GM18508 (cell line): ENCODE measurements around the gene SLC66A1.
"Not testable (repeated sequence)": the region's sequence is repeated elsewhere in the genome, so short reads cannot be mapped to it uniquely, and the experiment has no call there.

Source experiments
- ATAC-seq: cut with Tn5 transposase; IDR thresholded peaks from one replicate; pipeline ENCODE4 v1.9.1; 2021; ENCODE audit warnings: moderate number of reproducible peaks; ENCODE audit not compliant: insufficient read depth, unreplicated experiment

SLC66A1 gene, protein sequence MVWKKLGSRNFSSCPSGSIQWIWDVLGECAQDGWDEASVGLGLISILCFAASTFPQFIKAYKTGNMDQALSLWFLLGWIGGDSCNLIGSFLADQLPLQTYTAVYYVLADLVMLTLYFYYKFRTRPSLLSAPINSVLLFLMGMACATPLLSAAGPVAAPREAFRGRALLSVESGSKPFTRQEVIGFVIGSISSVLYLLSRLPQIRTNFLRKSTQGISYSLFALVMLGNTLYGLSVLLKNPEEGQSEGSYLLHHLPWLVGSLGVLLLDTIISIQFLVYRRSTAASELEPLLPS

GRCh38 chr1:19311931-19312781 lies at the start of gene SLC66A1, which contains the start of gene AKR7A2:
Gene SLC66A1 (plus strand): TSS chr1:19312326. CDS start chr1:19317678, 5,352 bp downstream.
Gene AKR7A2 (minus strand): TSS chr1:19312144. CDS start chr1:19312124, 20 bp downstream.
- no peak for ATAC-seq

- ATAC-seq = no peak
Observed at GRCh38 chr1:19262744-19263143, 49.4 kb upstream of the SLC66A1 start.

DNA sequence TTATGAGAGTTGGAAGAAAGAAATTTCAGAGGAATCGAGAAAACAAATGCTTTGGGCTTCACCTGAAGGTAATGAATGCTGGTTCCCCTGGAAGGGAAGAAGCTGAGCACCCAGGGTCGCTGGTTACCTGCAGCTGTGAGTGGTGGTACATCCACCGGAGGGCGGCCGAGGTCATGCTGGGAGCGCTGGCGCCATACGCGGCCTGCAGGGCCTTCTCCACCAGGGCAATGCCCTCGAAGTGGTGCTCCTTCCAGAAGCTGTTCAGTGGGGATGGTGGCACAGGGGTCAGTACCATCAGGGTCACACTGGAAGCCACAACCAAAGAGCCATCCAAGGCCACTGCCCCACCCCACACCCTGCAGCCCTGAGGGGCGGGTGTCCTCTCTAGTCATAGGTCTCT lies 43.7 kb upstream of the SLC66A1 start:
- ATAC-seq = no peak

- ATAC-seq = not testable (repeated sequence)
Observed at GRCh38 chr1:19269427-19270342, 42.4 kb upstream of the SLC66A1 start.

- not testable (repeated sequence) for ATAC-seq
Observed at GRCh38 chr1:19270343-19270730, 41.8 kb upstream of the SLC66A1 start.

DNA sequence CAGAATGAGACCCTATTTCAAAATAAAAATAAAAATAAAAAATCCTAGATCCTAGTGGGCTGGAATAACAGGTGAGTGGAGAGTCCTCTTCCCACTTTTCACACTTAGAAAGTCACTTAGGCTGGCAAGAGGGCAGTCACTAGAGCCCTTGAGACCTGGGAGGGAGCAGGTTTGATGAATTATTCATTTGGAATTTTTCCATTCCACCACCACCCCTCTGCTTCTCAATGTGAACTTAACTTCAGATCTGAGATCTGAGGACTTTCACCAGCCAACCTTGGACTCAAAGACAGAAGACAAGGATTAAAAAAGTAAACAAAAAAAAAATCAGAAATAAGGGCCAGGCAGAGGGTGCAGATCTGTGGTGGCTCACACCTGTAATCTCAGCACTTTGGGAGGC lies 40.1 kb upstream of the SLC66A1 start:
- ATAC-seq = no peak

DNA sequence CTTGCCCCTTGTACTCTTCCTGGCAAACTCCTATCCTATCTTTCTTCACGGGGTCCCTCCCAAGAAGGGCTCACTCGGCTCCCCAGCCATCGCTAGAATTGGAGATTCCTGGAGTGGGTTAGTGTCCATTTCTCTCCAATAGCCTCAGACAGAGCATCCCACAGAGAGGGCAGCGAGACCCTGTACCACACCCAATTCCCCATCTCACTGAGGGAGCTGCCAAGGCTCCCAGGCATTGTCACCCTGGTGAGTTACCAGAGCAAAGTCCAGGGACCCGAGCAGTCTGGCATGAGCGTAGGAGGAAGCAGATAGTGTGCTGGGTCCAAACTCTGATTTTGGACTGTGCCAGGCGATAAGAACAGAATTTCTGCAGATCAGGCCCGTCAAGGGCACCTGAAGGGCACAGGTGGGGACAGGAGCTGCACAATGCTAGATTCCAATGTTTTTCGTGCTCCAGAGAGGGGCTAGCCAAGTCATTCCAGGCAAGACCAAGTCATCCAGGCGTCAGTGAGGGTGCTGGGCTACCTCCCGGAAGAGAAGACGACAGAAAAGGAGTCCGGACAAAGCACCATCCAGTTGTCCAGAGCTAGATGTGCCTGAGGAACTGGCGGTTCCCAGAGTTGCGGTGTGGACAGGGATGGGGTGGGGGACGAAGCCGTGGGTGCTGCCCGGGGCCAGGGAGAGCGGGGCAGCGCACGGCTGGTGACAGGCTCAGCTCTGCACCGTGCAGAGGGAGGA lies 38.9 kb upstream of the SLC66A1 start:
- no peak for ATAC-seq

DNA sequence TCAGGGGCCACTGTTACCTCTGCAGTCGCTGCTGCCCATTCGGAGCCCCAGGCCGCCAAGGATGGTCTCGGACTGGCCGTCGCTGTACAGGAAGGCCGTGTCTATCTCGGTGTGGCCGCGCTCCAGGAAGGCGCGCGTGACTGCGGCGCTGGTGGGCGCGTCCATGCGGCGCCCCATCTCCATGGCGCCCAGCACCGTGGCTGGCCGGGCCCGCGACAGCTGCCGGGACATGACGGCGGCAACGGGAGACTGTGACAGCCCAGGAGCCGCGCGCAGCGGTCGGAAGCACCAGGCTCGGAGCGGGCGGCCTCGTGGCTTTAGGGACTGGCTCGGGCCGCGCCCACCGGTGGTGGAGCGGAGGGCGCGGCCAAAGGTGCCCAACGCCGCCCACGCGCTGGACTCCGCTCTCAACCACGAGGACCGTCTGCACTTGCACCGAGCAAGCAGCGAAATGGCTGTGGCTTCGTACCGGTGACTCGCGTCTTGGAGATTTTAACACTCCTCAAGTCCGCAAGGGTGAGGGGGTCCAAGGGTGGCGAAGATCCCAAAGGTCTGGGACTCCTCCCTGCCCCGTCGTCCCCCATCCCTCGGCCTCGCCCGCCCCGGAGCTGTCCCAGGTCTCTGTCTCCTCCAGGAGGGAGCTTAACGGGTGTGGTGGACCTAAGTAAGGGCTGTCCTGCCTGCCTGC lies 38.1 kb upstream of the SLC66A1 start:
- not testable (repeated sequence) for ATAC-seq

- no peak for ATAC-seq
Observed at GRCh38 chr1:19274636-19275035, 37.5 kb upstream of the SLC66A1 start.

DNA sequence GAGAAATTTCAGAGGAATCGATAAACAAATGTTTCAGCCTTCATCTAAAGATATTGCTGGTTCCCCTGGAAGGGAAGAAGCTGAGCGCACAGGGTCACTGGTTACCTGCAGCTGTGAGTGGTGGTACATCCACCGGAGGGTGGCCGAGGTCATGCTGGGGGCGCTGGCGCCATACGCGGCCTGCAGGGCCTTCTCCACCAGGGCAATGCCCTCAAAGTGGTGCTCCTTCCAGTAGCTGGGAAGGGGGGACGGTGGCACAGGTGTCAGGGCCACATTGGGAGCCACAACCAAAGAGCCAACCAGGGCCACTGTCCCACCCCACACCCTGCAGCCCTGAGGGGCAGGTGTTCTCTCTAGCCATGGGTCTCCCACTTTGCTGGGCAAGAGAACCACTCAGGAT lies 28.2 kb upstream of the SLC66A1 start:
- ATAC-seq = no peak

- ATAC-seq = no peak
Observed at GRCh38 chr1:19284881-19285280, 27.2 kb upstream of the SLC66A1 start.

DNA sequence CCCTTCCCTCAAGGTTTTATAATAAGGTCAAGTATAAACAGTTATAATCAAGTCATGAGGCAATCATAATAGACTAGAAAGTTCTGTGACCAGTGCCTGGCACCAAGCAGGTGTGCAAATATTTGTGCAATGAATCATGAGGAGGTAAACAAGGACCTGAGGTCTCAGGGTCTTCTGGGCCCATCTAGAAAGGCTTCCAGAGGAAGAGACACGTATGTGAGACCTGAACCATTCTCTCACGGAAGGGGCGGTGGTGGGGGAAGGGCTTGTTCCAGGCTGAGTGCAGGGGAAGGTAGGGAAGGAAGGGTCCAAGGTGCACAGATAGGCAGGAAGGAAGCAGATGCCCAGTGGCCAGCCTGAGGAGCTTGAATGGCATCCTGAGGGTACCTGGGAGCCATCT lies 26.8 kb upstream of the SLC66A1 start:
- not testable (repeated sequence) for ATAC-seq

- not testable (repeated sequence) for ATAC-seq
Observed at GRCh38 chr1:19285807-19286206, 26.3 kb upstream of the SLC66A1 start.

- no peak for ATAC-seq
Observed at GRCh38 chr1:19287436-19288185, 24.5 kb upstream of the SLC66A1 start.

DNA sequence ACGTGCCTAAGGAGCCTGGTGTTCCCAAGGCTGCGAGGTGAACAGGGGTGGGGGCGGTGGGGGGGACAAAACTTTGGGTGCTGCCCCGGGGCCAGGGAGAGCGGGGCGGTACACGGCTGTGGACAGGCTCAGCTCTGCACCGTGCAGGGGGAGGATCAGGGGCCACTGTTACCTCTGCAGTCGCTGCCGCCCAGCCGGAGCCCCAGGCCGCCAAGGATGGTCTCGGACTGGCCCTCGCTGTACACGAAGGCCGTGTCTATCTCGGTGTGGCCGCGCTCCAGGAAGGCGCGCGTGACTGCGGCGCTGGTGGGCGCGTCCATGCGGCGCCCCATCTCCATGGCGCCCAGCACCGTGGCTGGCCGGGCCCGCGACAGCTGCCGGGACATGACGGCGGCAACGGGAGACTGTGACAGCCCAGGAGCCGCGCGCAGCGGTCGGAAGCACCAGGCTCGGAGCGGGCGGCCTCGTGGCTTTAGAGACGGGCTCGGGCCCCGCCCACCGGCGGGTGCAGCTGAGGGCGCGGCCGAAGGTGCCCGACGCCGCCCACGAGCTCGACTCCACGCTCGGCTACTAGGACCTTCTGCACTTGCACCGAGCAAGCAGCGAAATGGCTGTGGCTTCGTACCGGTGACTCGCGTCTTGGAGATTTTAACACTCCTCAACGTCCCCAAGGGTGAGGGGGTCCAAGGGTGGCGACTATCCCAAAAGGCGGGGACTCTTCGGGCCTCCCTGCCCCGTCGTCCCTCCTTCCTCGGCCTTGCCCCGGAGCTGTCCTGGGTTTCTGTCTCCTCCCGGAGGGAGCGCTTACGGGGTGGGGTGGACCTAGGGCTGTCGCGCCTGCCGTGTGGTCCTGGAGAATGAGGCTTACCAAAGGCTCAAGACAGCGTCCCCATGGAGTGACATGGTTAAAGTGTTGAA lies 23.5 kb upstream of the SLC66A1 start, which contains the start of gene AKR7A3:
Gene AKR7A3, minus strand, starts transcription at position 447 of the 918 bp plus-strand sequence. Its CDS starts 61 bp downstream, at position 386.
- not testable (repeated sequence) for ATAC-seq

DNA sequence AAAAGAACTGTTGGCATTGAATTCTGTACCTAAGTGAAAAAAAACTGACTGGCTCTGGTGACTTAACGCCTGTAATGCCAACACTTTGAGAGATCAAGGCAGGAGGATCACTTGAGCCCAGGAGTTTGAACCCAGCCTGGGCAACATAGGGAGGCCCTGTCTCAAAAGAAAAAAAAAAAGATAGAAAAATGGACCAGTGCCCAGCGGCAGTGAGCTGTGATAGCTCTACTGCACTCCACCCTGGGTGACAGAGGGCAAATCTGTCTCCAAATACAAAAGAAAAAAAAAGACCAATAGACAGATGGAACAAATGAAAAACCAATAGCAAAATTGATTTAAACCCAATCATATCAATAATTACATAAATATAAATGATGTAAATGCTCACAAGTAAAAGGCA lies 22.9 kb upstream of the SLC66A1 start:
- no peak for ATAC-seq

DNA sequence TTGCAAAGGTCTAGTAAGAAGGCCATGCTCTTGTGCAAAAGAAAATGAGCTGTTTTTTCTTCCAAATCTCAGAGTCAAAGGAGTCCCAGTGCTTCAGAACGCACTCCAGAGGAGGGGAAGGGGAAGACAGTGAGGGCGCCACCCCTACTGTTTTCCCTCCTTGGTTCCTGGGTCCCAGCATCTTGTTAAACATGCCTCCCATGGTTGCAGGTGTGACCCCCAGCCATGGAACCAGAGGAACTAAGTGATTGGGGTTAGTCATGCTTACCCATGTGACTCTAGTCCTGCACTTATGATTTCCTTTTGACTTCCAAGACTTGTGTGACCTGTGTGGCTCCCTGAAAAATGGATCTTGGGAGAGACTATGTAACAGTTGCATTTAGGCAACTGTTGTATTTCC lies 17.5 kb upstream of the SLC66A1 start:
- no peak for ATAC-seq
